Glomerular visceral epithelial cell (primary cell): ENCODE measurements around the gene EDNRA.

Experiments used
- DNase-seq: peaks from one replicate; pipeline ENCODE4 v3.0.0-alpha.2; 2016; ENCODE audit errors: extremely low spot score

EDNRA gene

GRCh38 chr4:147542229-147542990, 61.5 kb downstream of the EDNRA start:
- DNase-seq: no peak

DNA sequence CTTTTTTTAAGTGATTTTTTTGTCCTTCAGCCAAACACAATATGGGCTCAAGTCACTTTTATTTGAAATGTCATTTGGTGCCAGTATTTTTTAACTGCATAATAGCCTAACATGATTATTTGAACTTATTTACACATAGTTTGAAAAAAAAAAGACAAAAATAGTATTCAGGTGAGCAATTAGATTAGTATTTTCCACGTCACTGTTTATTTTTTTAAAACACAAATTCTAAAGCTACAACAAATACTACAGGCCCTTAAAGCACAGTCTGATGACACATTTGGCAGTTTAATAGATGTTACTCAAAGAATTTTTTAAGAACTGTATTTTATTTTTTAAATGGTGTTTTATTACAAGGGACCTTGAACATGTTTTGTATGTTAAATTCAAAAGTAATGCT, 62.1 kb downstream of the EDNRA start:
- no peak for DNase-seq

DNA sequence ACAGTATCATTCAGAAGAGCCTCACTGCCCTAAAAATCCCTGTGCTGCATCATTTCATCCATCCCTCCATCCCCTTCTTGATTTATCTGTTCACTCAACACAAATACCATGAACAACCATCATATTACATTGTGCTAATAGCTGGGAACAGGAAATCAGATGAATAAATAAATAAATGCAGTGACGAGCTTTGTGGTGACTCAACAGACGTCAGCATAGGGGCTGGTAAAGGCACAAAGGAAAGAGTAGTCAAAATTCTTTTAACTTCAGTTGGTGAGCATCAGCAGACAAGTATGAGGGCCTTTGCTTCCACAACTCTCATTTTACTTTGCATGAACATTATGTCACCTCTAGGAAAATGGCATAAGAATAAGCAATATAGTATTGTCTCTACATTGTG, 65.5 kb downstream of the EDNRA start:
- DNase-seq: peak; percentile 21

GRCh38 chr4:147547314-147548056, 66.6 kb downstream of the EDNRA start:
- peak; percentile 18 for DNase-seq

- DNase-seq: no peak
Measured at GRCh38 chr4:147548256-147548655, 67.4 kb downstream of the EDNRA start.

GRCh38 chr4:147550626-147551246, 69.8 kb downstream of the EDNRA start:
- peak; percentile 8 for DNase-seq

GRCh38 chr4:147560625-147561024, 79.7 kb downstream of the EDNRA start:
- DNase-seq: no peak

- DNase-seq: no peak
Measured at GRCh38 chr4:147566762-147567161, 85.9 kb downstream of the EDNRA start.

DNA sequence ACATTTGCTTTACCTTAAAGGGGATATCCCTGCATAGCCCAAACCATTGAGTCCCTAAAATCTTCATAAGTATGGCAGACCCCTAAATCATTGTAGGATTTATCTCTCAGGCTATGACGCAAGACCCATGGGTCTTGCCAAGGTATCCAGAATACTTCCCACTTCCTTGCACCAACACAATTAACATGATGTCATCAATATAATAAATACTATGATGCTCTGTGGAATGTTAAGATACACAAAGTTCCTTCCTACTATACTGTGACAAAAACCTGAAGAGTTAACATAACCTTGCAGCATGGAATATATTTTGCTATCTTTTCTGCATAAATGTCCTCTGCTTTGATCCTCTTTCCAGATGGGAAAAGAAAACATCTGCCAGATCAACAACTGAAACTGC, 86.4 kb downstream of the EDNRA start:
- no peak for DNase-seq

DNA sequence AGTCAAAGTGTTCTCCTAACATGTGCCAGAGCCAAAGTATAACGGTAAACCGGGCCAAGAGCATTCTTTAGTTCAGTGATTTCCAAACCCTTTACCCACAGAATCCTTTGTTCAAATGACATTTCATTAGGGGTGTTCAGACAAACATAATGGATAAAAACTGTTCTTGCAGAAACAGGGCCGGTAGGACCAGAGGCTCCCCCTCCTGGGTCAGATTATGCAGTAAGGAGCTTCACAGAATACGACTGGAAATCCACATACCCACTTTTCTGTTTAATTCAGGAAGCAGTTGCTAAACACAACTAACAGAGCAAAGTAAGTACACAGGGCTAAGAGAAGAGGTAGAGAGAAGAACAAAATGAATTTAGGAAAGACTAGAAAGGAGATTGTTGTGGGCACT, 89.7 kb downstream of the EDNRA start:
- no peak for DNase-seq

- no peak for DNase-seq
Measured at GRCh38 chr4:147571036-147571770, 90.3 kb downstream of the EDNRA start.

DNA sequence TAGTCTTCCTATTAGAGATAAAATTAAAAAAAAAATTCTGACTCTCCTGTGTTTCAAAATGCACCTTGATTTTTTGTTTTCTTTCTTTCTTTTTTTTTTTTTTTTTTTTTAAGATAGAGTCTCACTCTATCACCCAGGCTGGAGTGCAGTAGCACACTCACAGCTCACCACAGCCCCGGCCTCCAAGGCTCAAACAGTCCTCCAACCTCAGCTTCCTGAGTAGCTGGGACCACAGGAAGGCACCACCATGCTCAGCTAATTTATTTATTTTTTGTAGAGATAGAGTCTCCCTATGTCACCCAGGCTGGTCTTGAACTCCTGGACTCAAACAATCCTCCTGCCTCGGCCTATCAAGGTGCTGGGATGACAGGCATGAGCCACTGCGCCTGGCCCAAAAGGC, 95.2 kb downstream of the EDNRA start:
- DNase-seq: no peak

- DNase-seq: peak; percentile 95
Measured at GRCh38 chr4:147578051-147578476, 97.2 kb downstream of the EDNRA start.

DNA sequence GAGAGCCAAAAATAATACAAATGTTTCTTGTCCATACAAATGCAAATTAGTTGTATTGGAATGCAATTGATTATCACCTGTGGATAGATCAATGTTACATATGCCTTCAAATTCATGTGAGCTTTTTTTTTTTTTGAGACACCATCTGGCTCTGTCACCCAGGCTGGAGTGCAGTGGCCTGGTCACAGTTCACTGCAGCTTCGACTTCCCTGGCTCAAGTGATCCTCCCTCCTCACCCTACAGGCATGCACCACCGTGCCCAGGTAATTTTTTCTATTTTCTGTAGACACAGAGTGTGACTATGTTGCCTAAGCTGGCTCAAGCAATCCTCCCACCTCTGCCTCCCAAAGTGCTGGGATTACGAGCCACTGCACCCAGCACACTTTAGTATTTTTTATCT, 97.7 kb downstream of the EDNRA start:
- DNase-seq: no peak

DNA sequence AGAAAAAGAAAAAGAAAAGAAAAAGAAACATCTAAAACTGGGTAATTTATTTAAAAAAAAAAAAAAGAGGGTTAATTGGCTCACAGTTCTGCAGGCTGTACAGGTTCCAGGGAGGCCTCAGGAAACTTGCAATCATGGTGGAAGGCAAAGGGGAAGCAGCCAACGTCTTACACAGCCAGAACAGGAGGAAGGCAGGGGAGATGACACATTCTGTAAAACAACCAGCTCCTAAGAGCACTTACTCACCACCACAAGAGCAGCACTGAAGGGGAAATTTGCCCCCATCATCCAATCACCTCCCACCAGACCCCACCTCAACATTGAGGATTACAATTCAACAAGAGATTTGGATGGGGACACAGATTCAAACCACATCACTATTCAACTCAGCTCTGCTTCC, 99.5 kb downstream of the EDNRA start:
- no peak for DNase-seq

DNA sequence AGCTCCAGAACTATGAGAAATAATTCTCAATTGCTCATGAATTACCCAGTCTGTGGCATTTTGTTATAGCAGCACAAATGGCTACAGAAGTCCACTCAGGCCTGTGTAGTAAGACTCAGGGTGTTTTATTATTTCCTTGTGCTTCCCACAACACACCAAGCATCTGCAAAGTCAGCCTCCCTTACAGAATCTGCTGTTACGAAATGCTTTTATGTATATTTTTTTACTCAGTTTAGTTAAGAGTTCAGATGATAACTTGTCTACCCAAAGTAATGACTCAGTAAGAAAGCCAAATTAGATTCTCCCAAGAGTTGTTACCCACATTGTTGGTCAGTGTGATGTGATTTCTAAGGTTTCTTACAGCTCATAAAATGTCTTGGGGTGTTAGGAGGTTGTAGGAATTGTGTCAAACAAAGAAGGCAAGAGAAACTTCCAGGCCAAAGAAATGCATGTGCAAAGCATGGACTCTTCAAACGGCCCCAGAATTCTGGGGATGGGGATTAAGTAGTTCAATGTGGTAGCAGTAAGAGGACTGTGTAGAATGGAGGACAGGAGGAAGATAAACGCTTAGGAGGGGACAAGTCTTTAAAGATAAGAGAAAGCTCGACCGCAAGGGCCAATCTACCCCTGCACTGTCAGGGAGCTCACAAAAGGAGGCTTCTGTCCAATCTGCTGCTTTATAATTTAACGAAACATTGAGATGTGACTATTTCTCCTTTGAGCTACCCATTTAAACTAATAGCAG, 100.9 kb downstream of the EDNRA start:
- DNase-seq: no peak

GRCh38 chr4:147582386-147583060, 101.6 kb downstream of the EDNRA start:
- DNase-seq: no peak

GRCh38 chr4:147583876-147584275, 103.0 kb downstream of the EDNRA start:
- DNase-seq: no peak

GRCh38 chr4:147586032-147586431, 105.1 kb downstream of the EDNRA start:
- DNase-seq: no peak

DNA sequence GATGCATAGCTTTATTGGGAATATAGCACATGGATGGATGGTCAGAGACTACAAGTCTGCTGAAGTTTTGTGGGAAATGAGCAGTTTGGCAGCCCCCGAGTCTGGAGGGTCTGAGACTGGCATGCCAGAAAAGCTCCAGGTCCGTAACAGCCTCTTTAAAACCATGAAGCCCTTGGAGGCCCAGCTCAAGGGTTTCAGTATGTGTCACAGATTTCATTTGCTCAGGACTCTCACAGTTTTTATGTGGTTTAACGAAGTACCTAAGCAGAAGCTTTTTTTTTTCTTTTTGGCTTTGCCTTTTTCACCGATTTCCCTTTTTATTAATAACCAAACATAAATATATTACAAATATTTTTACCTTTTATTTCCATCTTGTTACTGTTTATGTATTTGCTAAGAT, 105.7 kb downstream of the EDNRA start:
- no peak for DNase-seq

GRCh38 chr4:147587041-147587440, 106.1 kb downstream of the EDNRA start:
- DNase-seq: no peak
